ENCODE data around the gene RIMS4. TPM values are rescaled to one million over a fixed set of nuclear protein-coding genes. Genes with fewer than 3 reads are reported as not detected.

The RIMS4 gene
- polyA plus RNA-seq, 3 donors, result 0.37 to 1.0 (median 0.70) TPM

GRCh38 chr20:44799691-44800090 lies 10.7 kb downstream of the RIMS4 start:
- DNase-seq, result no peak

- DNase-seq, result no peak
These were observed 13.4 kb downstream of the RIMS4 start for GRCh38 chr20:44796758-44797457.

- no peak for DNase-seq
These were observed 14.0 kb downstream of the RIMS4 start for GRCh38 chr20:44796311-44796710.

DNA sequence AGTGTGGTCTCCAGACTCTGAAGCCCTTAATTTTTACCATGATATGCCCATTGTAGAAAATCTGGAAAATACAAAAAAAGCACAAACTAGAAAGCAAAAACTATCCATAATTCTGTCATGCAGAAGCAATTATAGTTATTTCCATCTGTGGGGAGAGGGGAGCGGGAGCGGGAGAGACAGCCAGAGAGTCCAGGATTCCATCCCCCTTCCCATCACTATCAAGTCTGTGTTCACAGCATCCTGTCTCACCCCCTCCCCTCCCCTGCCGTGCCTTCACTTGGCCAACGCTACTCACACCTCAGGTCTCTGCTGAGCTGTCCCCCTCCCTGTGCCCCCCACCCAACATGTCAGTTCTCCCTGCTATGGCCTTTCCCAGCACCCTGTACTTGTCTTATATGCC lies 14.5 kb downstream of the RIMS4 start:
- no peak for DNase-seq

GRCh38 chr20:44792796-44793195 lies 17.6 kb downstream of the RIMS4 start:
- no peak for DNase-seq

DNA sequence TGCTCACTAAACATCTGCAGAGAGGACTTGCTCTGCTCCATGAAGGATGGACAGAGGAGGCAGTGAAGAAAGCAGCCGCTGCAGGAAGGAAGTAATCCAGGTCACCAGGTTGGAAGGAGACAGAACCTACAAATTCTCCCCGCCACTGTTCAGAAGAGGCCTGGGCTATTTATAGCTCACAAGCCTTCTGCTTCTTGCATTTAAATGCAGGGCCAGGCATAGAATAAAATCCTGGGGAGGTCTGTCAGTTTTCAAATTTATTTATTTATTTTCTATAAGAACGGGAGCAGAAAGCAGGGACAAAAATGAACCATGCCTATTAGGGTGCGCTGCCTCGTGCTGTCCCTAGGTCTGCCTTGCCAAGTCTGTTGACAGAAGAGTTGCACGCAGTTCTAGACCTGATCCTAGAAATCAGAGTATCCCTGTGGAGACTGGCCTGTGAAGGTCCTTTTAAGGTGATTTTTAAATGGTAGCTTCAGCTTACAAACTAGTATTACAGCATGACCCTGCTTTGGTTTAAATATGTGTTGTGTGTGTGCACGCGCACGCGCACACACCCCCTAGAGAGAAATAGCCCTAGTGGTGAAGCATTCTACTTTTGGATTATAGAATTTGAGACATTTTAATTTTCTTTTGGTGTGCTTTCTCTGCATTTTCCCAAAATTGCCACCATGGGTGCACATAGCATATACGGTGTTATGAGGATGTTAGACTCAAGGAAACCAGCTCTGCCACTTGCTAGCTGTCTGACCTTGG lies 19.5 kb downstream of the RIMS4 start:
- DNase-seq, result no peak

- DNase-seq, result no peak
These were observed 21.5 kb downstream of the RIMS4 start for GRCh38 chr20:44788706-44789456.

- DNase-seq, result no peak
These were observed 23.0 kb downstream of the RIMS4 start for GRCh38 chr20:44787299-44787698.

DNA sequence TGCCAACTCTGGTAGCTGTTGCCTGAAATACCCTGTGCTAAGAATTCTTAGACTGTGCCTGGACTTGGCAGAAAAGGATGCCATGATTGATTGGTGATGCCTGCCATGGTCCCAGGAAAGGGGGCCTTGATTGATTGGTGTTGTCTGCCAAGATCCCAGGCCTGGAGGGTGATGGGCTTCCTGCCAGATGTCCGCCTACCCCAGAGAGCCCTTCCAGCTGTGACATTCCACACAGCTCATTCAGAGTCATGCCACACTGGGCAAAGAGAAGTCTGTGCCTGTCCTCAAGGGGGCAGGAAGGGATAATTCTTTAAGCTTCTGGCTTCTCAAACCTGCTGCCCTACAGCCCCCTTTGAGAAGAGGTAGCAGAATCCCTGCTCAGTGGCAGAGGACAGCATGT lies 24.6 kb downstream of the RIMS4 start:
- DNase-seq, result no peak

- DNase-seq, result no peak
These were observed 25.7 kb downstream of the RIMS4 start for GRCh38 chr20:44784688-44785087.

DNA sequence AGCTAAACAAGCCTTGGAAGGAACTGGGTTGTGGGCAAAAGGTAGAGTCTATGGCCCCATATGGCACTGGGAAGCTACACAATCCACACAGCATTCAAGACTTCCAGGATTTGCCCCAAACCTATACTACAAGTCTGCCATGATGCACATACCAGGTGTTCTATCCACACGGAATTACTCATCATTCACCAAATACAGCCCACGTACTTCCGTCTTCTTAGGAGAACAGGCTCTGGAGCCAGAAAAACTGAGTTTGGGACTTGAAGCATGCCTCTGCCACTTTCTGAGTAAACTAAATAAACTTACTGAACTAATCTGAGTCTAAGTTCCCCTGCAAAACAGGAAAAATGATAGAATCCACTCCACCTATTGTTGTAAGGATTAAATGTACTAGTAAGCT lies 28.6 kb downstream of the RIMS4 start:
- DNase-seq, result no peak

GRCh38 chr20:44781118-44781517 lies 29.2 kb downstream of the RIMS4 start:
- no peak for DNase-seq

- DNase-seq, result peak; percentile 75
These were observed 30.1 kb downstream of the RIMS4 start for GRCh38 chr20:44780226-44780625.

DNA sequence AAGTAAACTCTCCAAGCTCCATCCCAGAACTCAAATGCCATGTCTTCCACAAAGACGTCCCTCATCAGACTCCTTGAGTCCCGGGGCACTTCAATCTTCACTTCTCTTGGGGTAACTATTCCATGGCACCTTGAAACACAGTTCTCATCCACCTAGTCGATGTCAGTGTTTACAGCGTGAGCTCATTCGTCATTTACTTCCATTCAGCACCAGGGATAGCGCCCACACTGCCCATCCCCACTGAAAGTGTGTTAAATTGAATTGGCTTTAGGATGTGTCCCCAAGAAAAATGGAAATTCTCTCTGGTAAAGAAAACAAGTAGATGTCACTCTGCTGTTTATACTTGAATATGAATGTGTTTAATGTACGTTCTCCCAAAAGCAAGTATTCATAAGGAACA lies 33.4 kb downstream of the RIMS4 start:
- peak; percentile 49 for DNase-seq

DNA sequence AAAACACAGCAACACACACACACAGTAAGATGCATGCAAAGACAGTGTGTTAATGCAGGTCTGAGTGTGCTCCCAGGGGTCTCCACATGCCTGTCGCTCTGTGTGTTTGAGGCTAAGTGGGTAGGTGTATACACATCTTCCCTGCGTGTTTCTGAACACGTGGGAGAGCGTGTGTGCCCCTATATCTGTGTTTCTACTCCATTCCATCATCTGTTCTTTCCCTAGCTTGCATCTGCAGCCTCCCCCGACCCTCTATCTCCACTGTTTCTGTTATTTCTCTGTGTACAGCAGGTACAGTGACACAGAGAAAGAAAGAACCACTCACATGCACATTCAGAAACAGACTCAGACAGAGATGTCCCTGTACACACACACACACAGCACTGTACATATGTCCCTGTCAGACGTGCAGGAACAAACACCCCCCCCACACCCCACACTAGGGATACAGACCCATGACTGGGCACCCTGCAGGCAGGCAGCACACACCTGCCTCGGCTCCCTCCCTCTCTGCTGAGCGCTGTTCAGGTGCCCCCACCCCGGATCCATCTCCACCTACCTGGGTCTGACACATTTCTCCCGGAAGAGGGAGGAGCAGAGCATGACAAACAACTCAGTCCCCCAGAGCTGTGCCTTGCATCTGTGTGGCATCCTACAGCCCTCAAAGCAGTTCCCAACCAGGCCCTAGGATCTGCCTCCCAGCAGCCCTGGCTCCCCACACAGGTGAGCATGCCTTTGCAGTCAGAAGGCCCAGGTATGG lies 37.1 kb downstream of the RIMS4 start:
- DNase-seq, result no peak

DNA sequence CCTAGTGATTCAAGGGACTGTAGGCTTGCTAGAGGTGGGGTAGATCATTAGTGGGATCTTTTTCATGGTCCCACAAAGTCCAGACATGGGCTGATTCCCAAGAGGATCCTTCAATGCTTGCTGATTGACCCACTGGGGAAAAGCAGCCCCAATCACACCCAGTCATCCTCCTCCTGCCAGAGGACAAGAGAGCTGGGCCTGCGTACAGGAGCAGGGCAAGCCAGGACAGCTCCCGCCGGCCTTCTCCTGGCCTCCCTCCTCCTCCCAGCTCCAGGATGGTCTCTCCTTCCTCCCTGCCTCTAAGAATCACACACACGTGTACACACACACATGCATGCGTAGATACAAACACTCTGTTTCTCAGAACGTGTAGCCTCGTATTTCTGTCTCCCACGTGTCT lies 37.7 kb downstream of the RIMS4 start:
- DNase-seq, result no peak

DNA sequence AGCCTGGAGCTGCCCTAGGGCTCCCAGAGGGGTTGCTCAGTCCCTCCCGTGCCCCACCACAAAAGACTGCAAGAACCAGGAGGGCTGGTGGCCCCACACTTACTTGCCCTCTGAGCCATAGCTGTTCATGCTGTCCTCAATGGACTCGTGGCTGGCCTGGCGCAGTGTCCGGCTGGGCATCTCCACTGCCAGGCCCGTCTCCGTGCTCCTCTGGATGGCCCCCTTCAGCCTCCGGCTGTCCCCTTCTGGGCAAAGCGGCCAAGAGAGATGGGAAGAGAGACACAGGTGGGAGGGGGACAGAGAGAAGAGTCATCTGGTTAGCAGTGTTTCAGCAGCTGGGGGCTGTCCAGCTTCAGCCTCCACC lies 39.2 kb downstream of the RIMS4 start:
- no peak for DNase-seq

DNA sequence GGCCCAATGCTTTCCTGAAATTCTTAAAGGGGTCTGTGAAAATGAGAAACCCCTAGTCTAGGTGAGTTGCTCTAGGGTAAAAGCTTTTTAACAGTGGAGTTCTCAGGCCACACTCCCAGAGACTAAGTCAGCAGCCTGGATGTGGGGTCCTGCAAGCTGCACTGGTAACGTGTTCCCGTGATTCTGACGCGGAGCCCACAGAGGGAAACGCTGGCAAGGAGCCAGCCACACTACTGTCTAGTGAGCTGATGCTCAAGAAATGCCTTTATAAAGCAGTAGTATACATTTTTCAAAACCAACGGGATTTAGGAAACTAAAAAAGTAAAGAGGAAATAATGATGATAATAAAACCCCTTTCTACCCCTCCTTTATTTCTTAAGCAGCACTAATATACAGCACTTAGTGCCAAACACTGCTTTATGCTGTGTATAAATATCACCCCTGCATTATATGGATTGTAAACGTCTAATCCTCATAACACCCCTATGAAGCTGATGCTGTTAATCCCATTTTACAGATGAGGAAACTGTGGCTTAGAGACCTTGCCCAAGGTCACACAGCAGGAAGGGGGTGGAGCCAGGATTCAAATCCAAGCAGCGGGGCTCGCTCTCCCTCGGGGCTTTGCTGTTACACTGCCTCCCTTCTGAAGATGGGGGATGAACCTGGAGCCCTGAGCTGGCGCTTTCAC lies 39.7 kb downstream of the RIMS4 start:
- DNase-seq, result no peak

DNA sequence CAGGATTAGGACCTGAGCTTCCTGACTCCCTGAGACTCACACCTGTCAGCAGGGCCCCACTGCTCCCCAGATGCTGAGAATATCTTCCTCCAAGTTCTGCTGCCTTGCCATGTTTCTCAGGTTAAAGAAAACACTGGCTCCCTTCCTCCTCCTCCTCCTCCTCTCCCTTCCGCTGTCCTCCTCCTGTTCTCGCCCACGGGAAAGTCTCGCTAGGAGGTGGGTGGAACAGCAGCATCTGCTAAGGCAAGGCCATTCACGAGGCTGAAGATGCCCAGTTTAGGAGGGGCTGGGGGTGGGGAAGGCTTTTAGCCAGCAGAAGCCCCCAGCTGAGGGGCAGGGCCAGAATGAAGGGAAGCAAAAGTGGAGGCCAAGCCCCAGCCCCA lies 40.9 kb downstream of the RIMS4 start:
- DNase-seq, result no peak

GRCh38 chr20:44768854-44769480 lies 41.4 kb downstream of the RIMS4 start:
- DNase-seq, result no peak

GRCh38 chr20:44768256-44768655 lies 42.1 kb downstream of the RIMS4 start:
- DNase-seq, result no peak

Measured in renal pelvis (tissue), 4 donors.